SK-N-MC (cell line): Measurements from ENCODE around the gene HRH3.

Experiments
- EZH2 ChIP-seq: fragments of 200-600 bp; sonication (generic); IDR thresholded peaks from one replicate; pipeline ENCODE4 v1.6.1; 2017; ENCODE audit warnings: antibody characterized with exemption
- FOXP2 ChIP-seq: optimal IDR thresholded peaks from 2 replicates; pipeline ENCODE3; 2011; ENCODE audit warnings: mild to moderate bottlenecking, moderate library complexity; ENCODE audit not compliant: insufficient read depth; ENCODE audit errors: extremely low read length, control extremely low read depth
- POLR2AphosphoS5 ChIP-seq: IDR thresholded peaks from 2 replicates; pipeline ENCODE4 v1.6.1; 2012; ENCODE audit warnings: mild to moderate bottlenecking, low read depth, low read length, borderline replicate concordance

DNA sequence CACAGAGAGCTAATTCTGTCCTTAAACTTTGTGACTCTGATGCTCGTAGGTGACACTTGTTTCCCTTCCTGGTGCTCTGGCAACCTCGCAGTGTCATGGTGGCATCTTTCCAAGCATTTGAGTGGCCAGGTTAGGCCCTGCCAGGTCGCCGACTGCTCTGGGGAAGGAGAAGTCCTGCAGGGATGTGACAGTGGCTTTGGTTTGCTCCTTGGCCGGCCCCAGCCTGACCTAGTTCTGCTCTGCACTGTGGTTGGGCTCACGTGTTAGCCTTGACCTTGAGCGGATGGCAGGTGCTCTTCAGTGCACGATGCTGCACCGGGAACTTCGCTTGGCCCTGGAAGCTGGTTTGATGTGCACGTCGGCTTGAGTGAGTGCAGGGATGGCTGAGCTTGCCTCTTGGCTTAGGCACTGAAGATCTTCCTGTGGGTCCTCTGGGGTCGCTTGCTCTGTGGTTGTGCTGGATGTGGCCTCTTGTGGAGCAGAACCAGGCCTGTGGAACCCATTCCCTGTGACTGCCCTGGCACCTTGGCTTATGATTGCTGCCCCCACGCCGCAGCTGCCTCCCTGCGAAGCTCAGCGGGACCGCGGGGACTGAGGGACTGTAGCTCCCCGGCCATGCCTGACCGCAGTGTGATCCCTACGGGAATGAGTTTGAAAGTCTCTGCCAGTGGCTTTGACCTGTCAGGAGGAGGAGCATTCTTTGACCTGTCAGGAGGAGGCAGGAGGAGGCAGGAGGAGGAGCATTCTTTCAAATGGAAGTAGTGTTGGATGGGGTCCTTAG is 27.0 kb upstream of the HRH3 start:
- TF ChIP-seq POLR2AphosphoS5 (no peak), FOXP2 (no peak), EZH2 (no peak)
